Measurements from ENCODE around the gene TOB2.
A peak's percentile ranks its signal among the peaks of the same experiment; 100 is the strongest.
"Not testable (repeated sequence)": the region's sequence is repeated elsewhere in the genome, so short reads cannot be mapped to it uniquely, and the experiment has no call there.

The TOB2 gene

DNA sequence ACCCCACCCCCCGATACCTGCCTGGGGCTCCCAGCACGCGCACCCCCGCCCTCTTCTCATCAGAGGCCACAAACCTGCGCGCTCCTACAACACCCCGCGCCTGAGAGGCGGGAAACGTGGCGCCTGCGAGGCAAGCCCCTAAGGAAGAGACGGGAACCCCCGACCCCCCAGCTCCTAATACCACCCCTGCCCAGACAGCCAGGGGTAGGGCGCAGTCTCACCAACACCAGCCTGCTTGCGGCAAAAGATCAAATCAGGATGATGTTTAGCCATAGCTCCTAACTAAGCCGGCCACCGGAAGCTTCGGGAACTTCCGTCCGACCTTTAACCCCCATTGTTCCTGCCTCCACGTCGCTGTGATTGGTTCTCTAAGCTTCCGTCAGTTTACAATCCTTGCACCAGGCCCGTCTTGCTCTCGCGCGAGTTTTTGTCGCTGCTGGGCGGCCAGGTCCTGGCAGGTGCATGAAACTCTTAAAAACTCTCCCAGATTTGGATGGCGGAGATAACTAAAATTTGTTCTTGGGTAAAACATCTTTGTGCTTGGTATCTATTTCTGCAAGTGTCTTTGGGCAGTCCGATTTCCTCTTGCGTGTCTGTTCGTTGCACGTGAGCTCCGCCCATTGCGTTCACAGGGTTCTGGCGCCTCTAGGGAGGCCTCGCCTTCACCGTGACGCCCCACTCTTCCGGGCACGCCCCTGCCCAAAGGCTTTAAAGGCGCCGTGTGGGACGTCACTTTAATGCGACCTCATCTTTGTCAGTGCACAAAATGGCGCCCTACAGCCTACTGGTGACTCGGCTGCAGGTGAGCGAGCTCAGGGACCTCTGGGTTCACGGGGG is 22.0 kb upstream of the TOB2 start, which contains the start of the genes ACO2 and PHF5A:
Gene ACO2, plus strand, starts transcription at position 737 of the 837 bp plus-strand sequence. Its CDS starts 30 bp downstream, at position 767.
Gene PHF5A, minus strand, starts transcription at position 312 of the 837 bp plus-strand sequence. Its CDS starts 39 bp downstream, at position 273.
- DNase-seq = peak; percentile 80 to 100 (median 97)

DNA sequence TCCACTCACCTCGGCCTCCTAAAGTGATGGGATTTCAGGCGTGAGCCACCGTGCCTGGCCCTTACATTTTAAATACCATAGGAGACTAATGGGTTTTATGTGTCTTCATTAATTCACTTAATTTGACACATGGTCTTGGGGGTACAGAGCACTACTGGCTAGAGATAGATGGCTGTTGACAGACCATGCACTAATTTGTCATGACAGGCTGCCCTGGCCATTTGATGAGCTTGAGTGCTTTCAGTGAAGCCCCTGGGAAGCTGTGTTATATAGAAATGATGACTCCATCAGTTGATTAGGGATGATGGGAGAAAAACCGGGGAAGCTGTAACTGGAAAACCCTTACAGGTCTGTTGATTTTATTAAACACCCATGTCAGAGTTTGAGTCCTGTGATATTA is 15.3 kb upstream of the TOB2 start:
- DNase-seq = no peak

DNA sequence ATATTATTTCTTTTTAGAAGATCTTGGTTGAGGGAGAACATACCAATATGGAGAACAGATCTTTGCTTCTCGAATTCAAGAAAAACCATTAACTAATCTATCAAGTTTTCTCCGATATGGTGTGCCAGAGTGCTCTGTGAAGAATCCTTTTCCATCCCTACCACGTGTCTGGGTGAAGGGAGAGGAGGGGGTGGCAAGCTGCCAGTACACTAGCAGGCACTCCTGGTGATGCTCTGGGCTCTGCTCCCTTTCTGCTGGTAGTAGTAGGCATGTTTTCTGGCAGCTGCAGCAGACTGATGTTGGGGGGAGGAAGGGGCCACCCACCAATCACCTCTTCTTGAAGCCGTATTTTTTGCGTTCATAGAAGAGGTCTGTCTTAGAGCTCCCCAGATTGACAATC is 13.5 kb upstream of the TOB2 start:
- DNase-seq = peak in 51 of 58 donors; percentile 17 to 83 (median 55)

DNA sequence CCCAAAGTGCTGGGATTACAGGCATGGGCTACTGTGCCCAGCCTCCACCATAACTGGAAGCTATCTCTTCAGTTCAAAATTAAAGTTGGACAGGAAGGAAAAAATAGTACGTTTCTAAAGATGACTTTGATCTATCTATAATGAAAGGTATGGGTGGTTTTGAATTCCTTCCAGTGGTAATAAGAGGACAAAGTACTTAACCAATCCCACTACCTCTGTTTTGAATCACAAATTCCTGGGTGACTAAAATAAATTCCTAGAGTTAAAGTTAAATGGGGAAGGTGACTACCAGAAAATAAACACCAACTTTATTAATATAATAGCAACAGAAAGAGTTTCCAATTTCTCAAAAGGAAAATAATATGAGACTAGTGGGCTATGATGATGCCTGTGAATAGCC is 12.8 kb upstream of the TOB2 start:
- DNase-seq = no peak

DNA sequence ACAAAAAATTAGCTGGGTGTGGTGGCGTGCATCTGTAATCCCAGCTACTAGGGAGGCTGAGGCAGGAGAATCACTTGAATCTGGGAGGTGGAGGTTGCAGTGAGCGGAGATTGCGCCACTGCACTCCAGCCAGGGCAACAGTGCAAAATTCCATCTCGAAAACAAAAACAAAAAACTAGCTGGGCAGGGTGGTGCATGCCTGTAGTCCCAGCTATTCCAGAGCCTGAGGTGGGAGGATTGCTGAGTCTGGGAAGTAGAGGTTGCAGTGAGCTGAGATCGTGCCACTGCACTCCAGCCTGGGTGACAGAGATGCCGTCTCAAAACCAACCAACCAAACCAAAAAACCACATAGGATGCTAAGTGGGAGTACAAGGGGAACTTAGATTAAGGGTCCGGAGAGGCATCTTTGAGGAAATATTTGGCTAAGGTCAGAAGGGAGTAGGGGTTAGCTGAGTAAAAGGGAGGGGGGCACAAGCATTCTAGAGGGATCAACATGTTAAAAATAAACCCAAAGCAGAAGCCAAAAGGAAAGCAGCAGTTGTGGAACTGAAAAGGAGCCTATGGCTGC is 11.6 kb upstream of the TOB2 start:
- DNase-seq = no peak

DNA sequence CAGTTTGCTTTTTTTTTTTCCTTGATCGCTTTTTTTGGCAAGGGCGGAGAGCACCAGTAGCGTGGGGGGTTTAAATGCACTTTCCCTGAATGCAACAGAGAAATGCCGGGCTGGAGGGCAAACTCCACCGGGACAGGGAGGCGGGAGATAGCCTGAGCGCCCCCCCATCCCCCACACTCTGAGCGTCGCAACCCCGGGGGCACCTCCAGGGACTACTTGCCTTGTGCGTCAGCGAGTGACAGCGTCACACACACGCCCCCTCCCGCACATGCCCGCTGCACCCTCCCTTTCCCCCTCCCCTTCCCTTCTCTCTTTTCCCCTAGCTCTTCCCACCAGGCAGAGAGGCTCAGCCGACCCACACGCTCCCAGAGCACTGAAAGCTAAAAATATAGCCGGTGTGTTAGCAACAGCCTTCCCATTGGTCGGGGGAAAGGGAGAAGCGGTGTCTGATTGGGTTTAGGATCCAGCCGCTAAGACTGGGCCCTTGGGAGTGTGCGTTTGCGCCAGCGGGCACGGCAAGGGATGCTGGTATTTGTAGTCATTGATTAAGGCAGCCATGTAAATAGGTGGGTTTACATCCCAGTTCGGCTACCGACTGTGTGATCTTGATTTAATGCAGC is 1.7 kb upstream of the TOB2 start:
- DNase-seq = peak; percentile 82 to 100 (median 98)

DNA sequence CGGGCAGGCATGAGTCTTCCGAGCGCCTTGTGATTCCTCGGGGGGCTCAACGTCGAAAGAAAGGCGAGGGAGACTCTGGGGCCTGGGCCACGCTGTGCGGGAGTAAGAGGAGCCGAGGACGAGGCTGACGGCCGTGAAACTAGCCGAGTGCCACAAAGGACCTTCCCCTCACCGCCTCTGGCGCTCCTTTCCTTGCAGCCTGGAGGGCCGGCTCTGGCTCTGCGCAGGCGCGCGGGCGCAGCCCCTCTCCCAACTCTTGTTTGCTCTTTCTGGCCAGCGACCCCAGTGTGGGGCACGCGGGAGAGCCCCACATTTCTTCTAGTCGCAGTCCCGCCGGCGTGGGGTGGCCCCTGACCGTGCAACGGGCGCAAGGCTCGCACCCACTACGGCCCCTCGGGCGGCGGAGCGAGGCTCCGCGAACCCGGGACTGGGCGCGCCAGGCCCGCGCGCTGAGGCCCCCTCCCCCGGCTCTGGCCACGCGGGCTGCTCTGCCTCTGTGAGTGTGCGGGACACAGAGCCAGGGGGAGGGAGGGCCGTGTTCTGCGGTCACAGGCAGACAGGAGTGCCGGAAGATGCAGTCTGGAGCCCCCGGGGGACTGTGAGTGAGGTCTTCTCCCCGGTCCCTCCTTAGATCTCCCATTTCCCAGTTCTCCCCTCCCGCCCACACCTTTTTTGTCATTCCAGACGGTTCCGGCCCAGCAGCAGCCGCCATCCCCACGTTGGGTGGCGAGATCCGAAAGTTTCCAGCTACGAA is 1.0 kb upstream of the TOB2 start:
- peak in 53 of 58 donors; percentile 41 to 84 (median 70) for DNase-seq

DNA sequence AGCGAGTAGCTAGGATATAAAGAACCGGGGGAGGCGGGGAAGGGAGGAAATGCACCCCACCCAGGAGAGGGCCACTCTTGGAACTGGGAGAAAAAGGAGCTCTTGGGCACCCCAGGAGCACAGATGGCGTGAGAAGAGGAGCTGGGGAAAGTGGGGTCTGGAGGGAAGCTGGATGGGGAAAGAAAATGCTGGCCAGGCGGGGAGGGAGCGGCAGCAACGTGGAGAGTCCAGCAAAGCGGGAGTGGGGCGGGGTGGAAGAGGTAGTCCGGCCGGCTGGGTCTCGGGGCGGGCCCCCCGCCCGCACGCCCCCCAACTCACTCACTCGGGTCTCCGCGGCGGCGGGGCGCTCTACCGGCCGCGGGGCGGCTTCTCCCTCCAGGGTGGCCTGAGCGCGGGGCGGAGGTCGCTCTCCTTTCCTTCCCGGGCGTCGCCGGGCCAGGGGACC is 522 bp downstream of the TOB2 start:
- DNase-seq = peak in 8 of 58 donors; percentile 29 to 55 (median 44)

DNA sequence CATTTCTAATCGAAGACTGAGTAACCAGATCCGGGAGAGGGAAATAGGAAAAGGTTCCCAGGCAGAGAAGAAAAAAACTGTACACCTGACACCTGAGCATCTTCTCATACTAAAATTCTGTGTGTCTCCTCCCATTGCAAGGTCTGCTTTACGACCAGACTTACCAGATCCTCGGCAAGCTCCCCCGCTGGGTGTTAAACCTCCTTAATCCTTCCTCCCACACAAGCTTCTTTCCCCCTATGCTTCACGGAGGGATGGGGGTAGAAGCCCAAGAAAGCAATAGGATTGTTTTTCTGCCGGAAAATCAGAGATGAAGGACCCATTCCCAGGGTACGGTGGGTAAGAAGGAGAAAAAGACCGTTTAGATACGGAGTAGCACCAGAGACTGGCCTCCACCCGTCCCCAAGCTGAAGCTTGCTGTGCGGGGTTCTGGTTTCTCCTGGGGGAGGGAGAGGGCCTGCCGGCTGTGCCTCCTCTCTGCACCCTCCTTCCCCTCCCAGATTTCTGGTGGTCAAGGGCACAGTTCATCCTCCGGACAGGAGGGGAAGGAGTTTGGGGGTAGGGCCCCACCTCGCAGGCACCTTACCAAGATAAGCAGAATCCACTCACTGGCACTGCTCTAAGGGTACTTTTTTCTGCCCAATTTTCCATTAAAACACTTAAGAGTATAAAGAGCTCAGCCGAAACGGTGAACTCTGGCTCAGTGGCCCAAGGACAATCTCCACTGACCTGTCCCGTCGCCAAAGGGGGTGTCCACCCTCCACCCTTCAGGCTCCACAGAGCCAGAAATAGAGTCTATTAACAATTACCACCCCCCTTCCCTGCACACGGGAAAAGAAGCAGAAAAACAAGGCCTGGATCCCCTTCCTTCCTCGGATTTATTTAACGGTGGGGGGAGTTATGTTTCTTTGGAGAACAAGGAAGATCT is 1.2 kb downstream of the TOB2 start:
- DNase-seq = peak in 9 of 58 donors; percentile 21 to 58 (median 47)

DNA sequence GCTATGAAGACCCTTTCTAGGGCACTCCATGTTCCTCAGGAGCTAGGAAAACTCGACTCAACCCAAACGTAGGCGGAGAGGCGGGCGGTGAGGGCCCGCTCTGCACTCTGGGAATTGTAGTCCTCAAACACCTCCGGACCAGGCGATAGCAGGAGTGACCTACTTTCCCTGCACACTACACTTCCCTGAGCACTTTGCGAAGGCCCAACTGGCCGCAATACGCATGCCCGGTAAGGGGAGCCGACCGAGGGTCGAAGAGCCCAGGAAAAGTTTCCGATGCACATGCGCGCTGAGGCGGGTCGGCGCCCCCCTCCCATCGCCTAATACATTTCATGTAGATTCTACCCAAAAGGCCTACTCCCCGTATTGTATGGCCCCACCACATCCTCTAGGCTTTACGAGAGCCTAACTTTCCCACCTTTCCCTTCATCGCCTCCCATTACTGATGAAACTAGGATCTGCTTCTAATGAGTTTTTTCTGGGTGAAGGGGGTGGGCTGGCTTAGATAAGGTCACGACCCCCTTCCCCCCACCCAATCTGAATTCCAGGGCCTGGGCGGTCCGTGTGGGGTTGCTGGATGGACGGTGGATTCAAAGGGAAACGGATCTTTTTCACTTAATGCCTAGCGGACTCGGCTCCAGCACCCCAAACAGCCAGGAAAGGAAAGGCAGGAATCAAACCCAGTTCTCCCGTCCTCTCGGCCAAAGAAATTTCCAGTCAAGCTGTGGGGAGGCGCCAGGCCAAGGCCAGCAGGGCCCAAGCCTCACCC is 2.1 kb downstream of the TOB2 start:
- DNase-seq = peak; percentile 38 to 95 (median 84)

DNA sequence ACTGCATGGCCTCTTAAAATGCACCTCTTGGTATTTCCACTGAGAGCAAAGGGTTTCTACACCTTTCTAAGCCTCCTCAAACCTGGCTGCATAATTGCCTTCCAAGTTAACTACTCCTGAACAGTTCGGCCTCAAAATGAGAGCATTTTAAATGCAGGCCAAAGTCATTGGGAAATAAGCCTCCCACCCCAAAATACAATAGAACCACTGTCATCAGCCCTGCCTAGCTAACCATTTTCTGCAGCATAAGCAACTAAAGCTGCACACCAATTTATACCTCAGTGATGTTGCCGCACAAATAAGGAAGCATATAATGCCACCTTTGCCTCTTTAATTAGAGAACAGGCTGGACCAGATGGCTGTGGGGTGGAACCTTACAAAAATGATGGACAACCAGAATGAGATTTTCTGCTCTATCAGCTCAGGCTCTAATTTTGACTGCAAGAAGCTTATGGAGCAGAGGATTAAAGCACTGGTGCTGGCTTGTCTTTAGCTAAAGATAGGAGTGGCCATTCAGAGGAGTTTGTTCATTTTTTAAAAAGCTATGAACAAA is 4.3 kb downstream of the TOB2 start:
- peak in 1 of 58 donors; percentile 19 for DNase-seq

DNA sequence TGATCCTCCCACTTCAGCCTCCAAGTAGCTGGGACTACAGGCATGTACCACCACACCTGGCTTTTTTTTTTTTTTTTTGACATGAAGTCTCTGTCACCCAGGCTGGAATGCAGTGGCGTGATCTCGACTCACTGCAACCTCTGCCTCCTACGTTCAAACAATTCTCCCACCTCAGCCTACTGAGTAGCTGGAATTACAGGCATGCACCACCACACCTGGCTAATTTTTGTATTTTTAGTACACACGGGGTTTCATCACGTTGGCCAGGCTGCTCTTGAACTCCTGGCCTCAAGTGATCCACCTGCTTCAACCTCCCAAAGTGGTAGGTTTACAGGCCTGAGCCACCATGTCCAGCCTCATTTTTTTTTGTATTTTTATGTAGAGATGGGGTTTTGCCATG is 6.1 kb downstream of the TOB2 start:
- not testable (repeated sequence) for DNase-seq

DNA sequence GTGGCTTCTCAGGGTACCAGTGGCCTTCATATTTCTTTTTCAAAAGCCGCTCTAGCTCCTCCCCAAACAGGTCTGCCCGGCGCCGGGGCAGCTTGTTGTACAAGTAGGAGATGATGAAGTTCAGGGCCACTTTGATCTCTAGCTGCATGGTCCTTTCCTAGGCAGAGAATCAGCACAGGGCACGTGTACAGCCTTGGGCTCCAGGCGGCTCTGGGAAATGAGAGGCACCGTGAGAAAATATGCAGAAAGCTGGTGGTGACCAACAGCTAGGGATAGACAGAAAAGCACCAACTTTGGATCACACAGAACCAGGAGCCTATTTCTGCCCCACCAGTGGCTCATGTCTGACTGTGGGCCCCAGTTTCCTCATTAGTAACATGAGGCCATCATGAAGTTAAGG is 9.4 kb downstream of the TOB2 start:
- no peak for DNase-seq

DNA sequence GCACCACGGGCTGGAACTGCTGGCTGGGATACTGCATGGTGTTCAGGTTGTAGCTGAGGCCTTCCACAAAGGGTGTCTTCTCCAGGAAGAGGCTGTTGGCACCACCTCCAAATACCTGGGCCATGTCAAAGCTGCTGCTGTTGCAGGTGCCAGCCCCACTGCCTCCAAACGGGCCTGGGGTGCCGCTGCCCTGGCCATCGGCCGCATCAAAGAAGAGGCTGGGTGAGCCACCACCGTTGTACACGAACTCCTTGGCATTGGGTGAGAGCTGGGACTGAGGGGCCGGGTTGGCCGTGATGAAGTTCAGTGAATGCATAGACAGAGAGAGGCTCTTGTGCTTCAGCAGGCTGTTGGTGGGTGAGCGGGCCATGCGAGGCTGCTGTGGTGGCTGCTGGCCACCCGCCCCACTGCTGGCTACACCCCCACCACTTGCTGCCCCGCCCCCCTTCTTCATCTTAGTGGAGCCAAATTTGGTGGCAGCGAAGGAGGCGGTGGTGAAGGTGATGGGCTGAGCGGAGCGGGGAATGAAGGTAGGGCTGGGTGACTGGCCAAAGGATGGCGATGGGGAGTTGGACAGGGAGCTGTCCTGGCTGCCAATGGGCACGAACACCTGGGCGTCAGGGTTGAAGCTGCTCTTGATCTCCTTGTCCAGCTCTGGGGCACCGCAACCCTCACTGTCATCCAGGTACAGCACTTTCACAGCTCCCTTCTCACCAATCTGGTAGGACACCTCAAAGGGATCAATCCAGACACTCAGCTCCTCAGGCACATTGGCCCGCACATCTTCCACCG is 10.1 kb downstream of the TOB2 start:
- peak in 3 of 58 donors; percentile 8 to 34 (median 30) for DNase-seq

DNA sequence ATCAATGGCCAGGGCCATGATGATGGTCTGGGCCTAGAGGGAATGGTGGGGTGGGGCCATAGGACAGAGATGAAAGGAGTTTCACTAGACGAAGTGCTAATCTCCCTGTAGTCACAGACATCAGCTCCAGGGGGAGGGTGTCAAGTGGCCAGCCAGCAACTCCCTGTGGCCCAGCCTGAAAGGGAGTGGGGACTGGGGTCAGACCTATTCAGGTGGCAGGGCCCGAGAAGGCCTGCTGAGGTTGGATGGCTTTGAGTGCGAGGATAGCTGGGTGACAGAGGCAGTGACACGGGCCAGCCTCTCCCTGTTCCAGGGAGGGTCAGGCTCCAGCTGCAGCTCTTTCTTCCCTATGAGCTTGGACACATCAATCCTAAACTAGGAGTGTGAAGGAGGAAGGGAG is 11.0 kb downstream of the TOB2 start:
- DNase-seq = no peak

DNA sequence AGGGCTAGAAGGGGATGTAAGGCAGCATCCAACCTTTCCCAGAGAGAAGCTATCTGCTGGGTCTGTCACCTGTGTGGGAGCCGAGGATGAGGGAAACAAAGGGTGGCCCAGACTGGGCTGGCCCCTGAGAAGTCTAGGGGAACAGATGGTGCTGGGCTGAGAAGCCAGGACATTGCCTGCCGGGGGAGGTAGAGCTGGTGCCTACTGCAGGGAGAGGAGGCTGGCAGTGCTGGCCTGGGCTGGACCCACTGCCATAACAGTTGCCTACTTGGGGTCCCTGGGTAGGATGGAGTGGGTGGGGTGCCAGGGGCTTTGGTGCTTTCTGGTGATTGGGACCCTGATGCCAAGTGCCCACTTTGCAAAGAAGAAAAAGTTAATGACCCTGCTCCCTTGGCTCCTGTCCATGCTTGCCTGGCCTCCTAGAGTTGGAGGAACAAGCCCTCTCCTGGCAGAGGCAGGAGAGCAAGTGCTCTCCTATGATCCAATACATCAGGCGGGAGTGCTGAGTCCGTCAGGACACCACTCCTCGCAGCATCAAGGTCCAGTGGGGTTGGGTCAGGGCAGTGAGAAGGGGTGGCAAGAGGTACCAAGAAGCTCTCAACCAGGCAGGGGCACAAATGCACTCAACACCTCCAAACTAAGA is 12.1 kb downstream of the TOB2 start:
- peak in 2 of 58 donors; percentile 23 to 39 for DNase-seq

DNA sequence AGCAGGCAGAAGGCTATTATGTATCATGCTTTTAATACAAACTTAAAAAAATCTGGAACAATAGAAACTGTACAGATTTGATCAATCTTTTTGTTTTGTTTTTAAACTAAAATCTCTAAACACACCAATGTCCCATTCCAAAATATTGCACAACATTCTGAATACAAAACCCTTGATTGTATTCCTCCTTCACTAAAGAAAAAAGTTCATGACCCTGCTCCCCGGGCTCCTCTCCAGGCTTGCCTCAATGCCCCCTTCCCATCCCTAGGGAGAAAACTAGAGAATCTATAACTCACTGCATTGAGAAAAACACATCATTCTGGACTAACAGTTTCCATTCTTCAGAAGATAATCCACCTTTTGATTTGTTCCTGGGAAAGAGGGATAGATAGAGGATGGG is 13.1 kb downstream of the TOB2 start:
- DNase-seq = not testable (repeated sequence)

DNA sequence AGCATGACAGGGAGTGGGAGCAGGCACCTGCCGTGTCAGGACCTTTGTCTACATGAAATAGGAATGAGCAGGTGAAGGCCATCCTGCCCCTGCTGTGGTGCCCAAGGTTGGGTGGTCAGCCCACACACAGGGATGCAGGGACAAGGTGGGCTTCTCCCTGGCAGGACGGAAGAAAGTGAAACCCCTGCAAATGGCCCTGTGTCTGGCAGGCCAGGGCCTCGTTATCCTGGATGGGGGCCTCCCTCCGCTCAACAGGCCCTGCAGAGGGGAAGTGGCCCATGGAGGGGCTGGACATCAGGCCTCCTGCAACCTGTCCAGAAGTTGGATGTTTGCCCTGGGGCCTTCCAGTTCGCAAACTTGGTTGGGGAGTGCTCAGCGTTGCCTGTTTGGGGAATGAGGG is 14.9 kb downstream of the TOB2 start:
- no peak for DNase-seq

Data from anterior cingulate cortex (tissue), 58 donors.